ENCODE data around the gene GRHL3. TPM values are rescaled to one million over a fixed set of nuclear protein-coding genes. Genes with fewer than 3 reads are reported as not detected.

GRHL3 gene
- total and polyA plus RNA-seq, 8 donors = 0.11 to 0.86 (median 0.35) TPM

- H3K36me3 ChIP-seq = peaks cover 0 to 14% (median 2%) of the 10 kb centered on the region in 3 donors
- no peak for TF ChIP-seq CTCF (IDR thresholded peaks at IDR 0.05)
- FAIRE-seq = no peak
- 88 to 100% methylated on average over 2 of the region's 2 CpGs for WGBS, 2 donors
- no peak overlapping the region for H3K4me3 ChIP-seq
- intact Hi-C loops (cut with DNase I) = loop anchor here in 2 of 3 donors (10.0 kb wide), 2 partner anchors 166 to 316 kb away; no protein-coding TSS in a partner anchor
- H3K27ac ChIP-seq = no peak overlapping the region
- no peaks in the 10 kb centered on the region for H3K9me3 ChIP-seq
- DNase-seq = no peak
- H3K4me1 ChIP-seq = no peaks in the 10 kb centered on the region
- H3K27me3 ChIP-seq = no peaks in the 10 kb centered on the region
- no peak for ATAC-seq
Observed at GRCh38 chr1:24381256-24381655, 62.1 kb downstream of the GRHL3 start.

- no peak for TF ChIP-seq CTCF (IDR thresholded peaks at IDR 0.05)
Observed at GRCh38 chr1:24382165-24382577, 63.0 kb downstream of the GRHL3 start.

DNA sequence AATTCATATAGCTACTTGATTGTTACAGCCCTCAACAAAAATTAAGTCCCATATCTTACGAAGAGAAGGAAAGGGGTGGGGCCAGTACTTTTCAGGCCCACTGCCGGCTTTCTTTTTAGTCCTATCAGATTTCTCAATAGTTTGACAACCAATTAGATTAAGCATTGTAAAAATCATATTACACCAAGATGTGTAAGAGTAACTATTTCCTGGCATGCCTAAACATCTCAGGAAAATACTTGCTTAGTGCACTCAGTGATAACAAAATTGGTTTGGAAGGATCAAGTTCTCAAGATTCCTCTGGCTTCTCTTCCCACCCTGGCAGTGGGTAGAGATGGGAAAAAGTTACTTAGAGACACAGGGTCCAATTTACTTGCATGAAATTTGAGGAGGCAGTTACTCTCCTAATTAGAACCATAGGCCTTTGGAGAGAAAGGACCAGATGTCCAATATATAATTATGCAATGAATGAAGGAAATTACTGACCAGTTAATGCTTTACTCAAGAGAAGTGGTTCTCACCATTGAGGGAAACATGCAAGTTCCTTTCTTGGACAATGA, 64.3 kb downstream of the GRHL3 start:
- DNase-seq (no peak), FAIRE-seq (no peak), ATAC-seq (no peak)
- Histone ChIP-seq H3K27ac (no peak overlapping the region), H3K4me1 (no peaks in the 10 kb centered on the region), H3K36me3 (peaks cover 0 to 14% (median 2%) of the 10 kb centered on the region in 3 donors), H3K9me3 (no peaks in the 10 kb centered on the region), H3K4me3 (no peak overlapping the region), H3K27me3 (no peaks in the 10 kb centered on the region)
- intact Hi-C loops (cut with DNase I) = loop anchor here in 2 of 3 donors (10.0 kb wide), 2 partner anchors 169 to 319 kb away; no protein-coding TSS in a partner anchor
- no peak for TF ChIP-seq CTCF (IDR thresholded peaks at IDR 0.05)
- WGBS, 2 donors = 70 to 81% methylated on average over 2 of the region's 2 CpGs

More at GRCh38 chr1:24382165-24382577, 63.0 kb downstream of the GRHL3 start:
- Histone ChIP-seq H3K4me1 (no peaks in the 10 kb centered on the region), H3K27me3 (no peaks in the 10 kb centered on the region), H3K9me3 (no peaks in the 10 kb centered on the region), H3K4me3 (no peak overlapping the region), H3K27ac (no peak overlapping the region), H3K36me3 (peaks cover 0 to 14% (median 2%) of the 10 kb centered on the region in 3 donors)
- WGBS, 2 donors = 87 to 92% methylated on average over 8 of the region's 8 CpGs
- FAIRE-seq (no peak), DNase-seq (no peak), ATAC-seq (no peak)
- intact Hi-C loops (cut with DNase I) = loop anchor here in 2 of 3 donors (10.0 kb wide), 2 partner anchors 167 to 317 kb away; no protein-coding TSS in a partner anchor

GRCh38 chr1:24384251-24385090, 65.3 kb downstream of the GRHL3 start:
- H3K9me3 ChIP-seq = no peaks in the 10 kb centered on the region
- peaks cover 0 to 5% (median 2%) of the 10 kb centered on the region in 3 donors for H3K36me3 ChIP-seq
- H3K4me3 ChIP-seq = no peak overlapping the region
- TF ChIP-seq CTCF (IDR thresholded peaks at IDR 0.05) = no peak
- intact Hi-C loops (cut with DNase I) = loop anchor here in 2 of 3 donors (10.0 kb wide), 2 partner anchors 170 to 320 kb away; no protein-coding TSS in a partner anchor
- DNase-seq (no peak), FAIRE-seq (no peak), ATAC-seq (peak in 1 of 4 donors; percentile 65)
- H3K4me1 ChIP-seq = no peaks in the 10 kb centered on the region
- no peak overlapping the region for H3K27ac ChIP-seq
- 87 to 90% methylated on average over 13 of the region's 13 CpGs for WGBS, 2 donors
- no peaks in the 10 kb centered on the region for H3K27me3 ChIP-seq
